Measurements from ENCODE around the gene AMFR. TPM values are rescaled to one million over a fixed set of nuclear protein-coding genes. Genes with fewer than 3 reads are reported as not detected.

The AMFR gene
- polyA plus RNA-seq, 1 donor from 2014 or later, result 58.7 TPM

GRCh38 chr16:56448005-56448404 lies 22.7 kb upstream of the AMFR start:
- Mint-ChIP-seq H3K36me3 (peaks cover 6% of the 10 kb centered on the region), H3K27ac (no peak overlapping the region), H3K4me1 (peaks cover 25 to 35% (median 27%) of the 10 kb centered on the region in 3 donors), H3K9me3 (no peaks in the 10 kb centered on the region), H3K4me3 (peak overlapping the region in 1 of 4 donors; percentile 24), H3K27me3 (no peaks in the 10 kb centered on the region)

GRCh38 chr16:56447286-56447685 lies 21.9 kb upstream of the AMFR start:
- H3K4me3 Mint-ChIP-seq, result no peak overlapping the region
- H3K9me3 Mint-ChIP-seq, result no peaks in the 10 kb centered on the region
- H3K27ac Mint-ChIP-seq, result no peak overlapping the region
- no peaks in the 10 kb centered on the region for H3K27me3 Mint-ChIP-seq
- H3K4me1 Mint-ChIP-seq, result peaks cover 21 to 29% (median 23%) of the 10 kb centered on the region in 3 donors
- H3K36me3 Mint-ChIP-seq, result peaks cover 6% of the 10 kb centered on the region

GRCh38 chr16:56438038-56438437 lies 12.7 kb upstream of the AMFR start:
- Mint-ChIP-seq H3K9me3 (no peaks in the 10 kb centered on the region), H3K4me3 (no peak overlapping the region), H3K27ac (peak overlapping the region in 1 of 3 donors; percentile 33), H3K36me3 (peaks cover 2% of the 10 kb centered on the region), H3K27me3 (no peaks in the 10 kb centered on the region), H3K4me1 (no peaks in the 10 kb centered on the region)

GRCh38 chr16:56436258-56436657 lies 10.9 kb upstream of the AMFR start:
- H3K27me3 Mint-ChIP-seq, result no peaks in the 10 kb centered on the region
- no peaks in the 10 kb centered on the region for H3K9me3 Mint-ChIP-seq
- peaks cover 2% of the 10 kb centered on the region for H3K36me3 Mint-ChIP-seq
- no peak overlapping the region for H3K4me3 Mint-ChIP-seq
- no peak overlapping the region for H3K27ac Mint-ChIP-seq
- H3K4me1 Mint-ChIP-seq, result no peaks in the 10 kb centered on the region

- H3K27ac Mint-ChIP-seq, result peak overlapping the region in 2 of 3 donors; percentile 13 to 59
- H3K4me3 Mint-ChIP-seq, result peak overlapping the region in 1 of 4 donors; percentile 91
- H3K36me3 Mint-ChIP-seq, result peaks cover 2% of the 10 kb centered on the region
- H3K9me3 Mint-ChIP-seq, result no peaks in the 10 kb centered on the region
- peaks cover 7 to 10% (median 9%) of the 10 kb centered on the region in 3 donors for H3K4me1 Mint-ChIP-seq
- H3K27me3 Mint-ChIP-seq, result no peaks in the 10 kb centered on the region
These were observed 2.7 kb upstream of the AMFR start for GRCh38 chr16:56428091-56428490.

- no peaks in the 10 kb centered on the region for H3K9me3 Mint-ChIP-seq
- H3K36me3 Mint-ChIP-seq, result peaks cover 2% of the 10 kb centered on the region
- peak overlapping the region; percentile 72 to 91 (median 82) for H3K4me3 Mint-ChIP-seq
- peaks cover 22 to 24% (median 22%) of the 10 kb centered on the region in 3 donors for H3K4me1 Mint-ChIP-seq
- peak overlapping the region; percentile 73 to 92 (median 78) for H3K27ac Mint-ChIP-seq
- no peaks in the 10 kb centered on the region for H3K27me3 Mint-ChIP-seq
These were observed 1.2 kb upstream of the AMFR start for GRCh38 chr16:56426585-56426984.

- Mint-ChIP-seq H3K4me3 (peak overlapping the region; percentile 96 to 99 (median 98)), H3K36me3 (peaks cover 6% of the 10 kb centered on the region), H3K27me3 (peaks cover 1% of the 10 kb centered on the region), H3K9me3 (no peaks in the 10 kb centered on the region), H3K4me1 (peaks cover 34 to 38% (median 36%) of the 10 kb centered on the region in 3 donors), H3K27ac (peak overlapping the region in 2 of 3 donors; percentile 91 to 99)
These were observed 430 bp downstream of the AMFR start for GRCh38 chr16:56424791-56425438.

GRCh38 chr16:56424404-56424764 lies 961 bp downstream of the AMFR start:
- peak overlapping the region; percentile 96 to 99 (median 98) for H3K4me3 Mint-ChIP-seq
- peaks cover 6% of the 10 kb centered on the region for H3K36me3 Mint-ChIP-seq
- H3K27me3 Mint-ChIP-seq, result peaks cover 1% of the 10 kb centered on the region
- H3K4me1 Mint-ChIP-seq, result peaks cover 36 to 39% (median 37%) of the 10 kb centered on the region in 3 donors
- H3K27ac Mint-ChIP-seq, result peak overlapping the region; percentile 91 to 99 (median 96)
- H3K9me3 Mint-ChIP-seq, result no peaks in the 10 kb centered on the region

GRCh38 chr16:56423584-56424403 lies 1.6 kb downstream of the AMFR start:
- Mint-ChIP-seq H3K9me3 (no peaks in the 10 kb centered on the region), H3K27ac (peak overlapping the region; percentile 91 to 99 (median 96)), H3K27me3 (peaks cover 1% of the 10 kb centered on the region), H3K36me3 (peaks cover 6% of the 10 kb centered on the region), H3K4me1 (peaks cover 36 to 39% (median 37%) of the 10 kb centered on the region in 3 donors), H3K4me3 (peak overlapping the region; percentile 96 to 99 (median 98))

- H3K27ac Mint-ChIP-seq, result peak overlapping the region; percentile 91 to 99 (median 96)
- H3K4me3 Mint-ChIP-seq, result peak overlapping the region; percentile 96 to 99 (median 98)
- H3K4me1 Mint-ChIP-seq, result peaks cover 39 to 42% (median 40%) of the 10 kb centered on the region in 3 donors
- peaks cover 1% of the 10 kb centered on the region for H3K27me3 Mint-ChIP-seq
- no peaks in the 10 kb centered on the region for H3K9me3 Mint-ChIP-seq
- H3K36me3 Mint-ChIP-seq, result peaks cover 9% of the 10 kb centered on the region
These were observed 2.4 kb downstream of the AMFR start for GRCh38 chr16:56422896-56423441.

- no peaks in the 10 kb centered on the region for H3K9me3 Mint-ChIP-seq
- peaks cover 1% of the 10 kb centered on the region for H3K27me3 Mint-ChIP-seq
These were observed 3.2 kb downstream of the AMFR start for GRCh38 chr16:56421976-56422669.

GRCh38 chr16:56421313-56421712 lies 4.0 kb downstream of the AMFR start:
- H3K9me3 Mint-ChIP-seq, result no peaks in the 10 kb centered on the region
- peaks cover 9% of the 10 kb centered on the region for H3K36me3 Mint-ChIP-seq
- peaks cover 1% of the 10 kb centered on the region for H3K27me3 Mint-ChIP-seq
- peak overlapping the region; percentile 91 to 99 (median 96) for H3K27ac Mint-ChIP-seq
- H3K4me1 Mint-ChIP-seq, result peaks cover 40 to 45% (median 43%) of the 10 kb centered on the region in 3 donors
- peak overlapping the region; percentile 92 to 99 (median 96) for H3K4me3 Mint-ChIP-seq

More at GRCh38 chr16:56421976-56422669, 3.2 kb downstream of the AMFR start:
- Mint-ChIP-seq H3K4me1 (peaks cover 40 to 43% (median 41%) of the 10 kb centered on the region in 3 donors), H3K4me3 (peak overlapping the region; percentile 96 to 99 (median 98)), H3K36me3 (peaks cover 9% of the 10 kb centered on the region), H3K27ac (peak overlapping the region; percentile 91 to 99 (median 96))

- Mint-ChIP-seq H3K9me3 (no peaks in the 10 kb centered on the region), H3K4me1 (peaks cover 41 to 46% (median 43%) of the 10 kb centered on the region in 3 donors), H3K27me3 (peaks cover 1% of the 10 kb centered on the region), H3K4me3 (peak overlapping the region; percentile 39 to 81 (median 60)), H3K36me3 (peaks cover 9% of the 10 kb centered on the region), H3K27ac (peak overlapping the region; percentile 91 to 99 (median 96))
These were observed 4.7 kb downstream of the AMFR start for GRCh38 chr16:56420613-56421012.

- Mint-ChIP-seq H3K36me3 (peaks cover 9% of the 10 kb centered on the region), H3K4me3 (peak overlapping the region in 3 of 4 donors; percentile 39 to 81 (median 79)), H3K4me1 (peaks cover 46 to 51% (median 49%) of the 10 kb centered on the region in 3 donors)
These were observed 5.4 kb downstream of the AMFR start for GRCh38 chr16:56419740-56420548.

More at GRCh38 chr16:56419740-56420548, 5.4 kb downstream of the AMFR start:
- H3K9me3 Mint-ChIP-seq, result no peaks in the 10 kb centered on the region
- H3K27me3 Mint-ChIP-seq, result peaks cover 1% of the 10 kb centered on the region
- peak overlapping the region; percentile 91 to 99 (median 96) for H3K27ac Mint-ChIP-seq
